Gastroesophageal sphincter (tissue), 3 donors: ENCODE measurements around the gene BLTP3B.

Experiments used
- CTCF ChIP-seq, 4 experiments: fragments of 200-600 bp in 2 of 4; fragments of 450-650 bp in 2 of 4; sonication (generic) in 1 of 4; IDR thresholded peaks; one replicate each; pipeline ENCODE4 v1.5.1; 2017 to 2019; ENCODE audit warnings: antibody characterized with exemption in 4 of 4, mild to moderate bottlenecking in 2 of 4, moderate library complexity in 2 of 4
- POLR2AphosphoS5 ChIP-seq: sonication (generic); formaldehyde crosslinking; IDR thresholded peaks from one replicate; pipeline ENCODE4 v1.6.1; 2017; ENCODE audit warnings: antibody characterized with exemption

- TF ChIP-seq CTCF (IDR thresholded peaks at IDR 0.05) (no peak), POLR2AphosphoS5 (no peak)
Observed at GRCh38 chr12:100114574-100114973, 28.1 kb downstream of the BLTP3B start.
